HG02623 (cell line): ENCODE measurements around the gene MAN2A2.
"Not testable (repeated sequence)": the region's sequence is repeated elsewhere in the genome, so short reads cannot be mapped to it uniquely, and the experiment has no call there.

ENCODE experiments used
- ATAC-seq: cut with Tn5 transposase; IDR thresholded peaks from one replicate; pipeline ENCODE4 v1.9.1; 2021; ENCODE audit warnings: moderate library complexity; ENCODE audit not compliant: unreplicated experiment

The MAN2A2 gene

DNA sequence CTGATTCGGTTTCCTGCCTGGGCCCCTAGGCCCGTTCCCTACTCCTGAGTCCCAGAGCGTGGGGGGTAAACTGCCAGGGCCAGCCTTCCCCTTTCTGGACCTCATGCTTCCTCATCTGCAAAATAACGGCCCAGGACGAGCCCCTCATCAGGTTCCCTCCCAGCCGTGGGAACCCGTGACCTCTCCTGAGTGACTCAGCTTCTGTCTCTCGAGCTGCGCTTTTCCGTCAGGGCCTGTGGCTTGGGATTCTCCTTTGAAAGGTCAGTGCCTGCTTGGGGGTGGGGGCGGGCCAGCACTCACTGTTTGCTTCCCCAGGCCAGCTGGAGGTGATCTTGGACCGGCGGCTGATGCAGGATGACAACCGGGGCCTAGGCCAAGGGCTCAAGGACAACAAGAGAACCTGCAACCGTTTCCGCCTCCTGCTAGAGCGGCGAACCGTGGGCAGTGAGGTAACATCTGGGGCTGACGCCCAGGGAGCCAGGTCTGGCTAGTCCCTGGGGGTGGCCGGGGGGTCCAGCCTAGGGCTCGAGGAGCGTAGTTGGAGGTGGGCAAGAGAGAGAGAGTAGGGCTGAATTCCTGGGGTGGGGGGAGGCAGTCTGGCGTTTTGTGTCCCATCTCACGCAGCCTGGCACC is 12.8 kb downstream of the MAN2A2 start:
- no peak for ATAC-seq

GRCh38 chr15:90916461-90916860 is 13.4 kb downstream of the MAN2A2 start:
- ATAC-seq, result no peak

- ATAC-seq, result no peak
Measured at GRCh38 chr15:90917569-90917968, 14.5 kb downstream of the MAN2A2 start.

GRCh38 chr15:90918034-90918788 is 15.1 kb downstream of the MAN2A2 start:
- no peak for ATAC-seq

GRCh38 chr15:90918835-90919234 is 15.7 kb downstream of the MAN2A2 start:
- no peak for ATAC-seq

DNA sequence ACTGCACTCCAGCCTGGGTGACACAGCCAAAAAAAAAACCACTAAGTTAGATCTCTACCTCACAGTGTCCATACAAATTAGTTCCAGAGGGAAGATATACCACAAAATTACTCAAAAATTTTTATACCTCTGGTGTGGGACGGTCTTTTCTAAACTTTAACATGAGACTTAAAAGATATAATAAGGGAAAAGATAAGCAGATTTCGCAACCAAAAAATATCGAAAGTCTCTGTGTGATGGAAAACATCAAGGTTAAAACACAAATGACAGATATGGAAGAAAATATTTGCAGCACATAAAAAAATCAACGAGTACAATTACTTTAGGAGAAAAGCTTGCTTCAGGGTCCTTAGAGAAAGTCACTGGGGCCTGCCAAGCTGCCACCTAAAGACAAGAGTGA is 18.8 kb downstream of the MAN2A2 start:
- no peak for ATAC-seq

GRCh38 chr15:90922712-90923322 is 19.7 kb downstream of the MAN2A2 start:
- peak; percentile 76 for ATAC-seq

GRCh38 chr15:90924375-90924774 is 21.3 kb downstream of the MAN2A2 start:
- peak; percentile 59 for ATAC-seq

GRCh38 chr15:90926766-90927165 is 23.7 kb downstream of the MAN2A2 start:
- ATAC-seq, result not testable (repeated sequence)

DNA sequence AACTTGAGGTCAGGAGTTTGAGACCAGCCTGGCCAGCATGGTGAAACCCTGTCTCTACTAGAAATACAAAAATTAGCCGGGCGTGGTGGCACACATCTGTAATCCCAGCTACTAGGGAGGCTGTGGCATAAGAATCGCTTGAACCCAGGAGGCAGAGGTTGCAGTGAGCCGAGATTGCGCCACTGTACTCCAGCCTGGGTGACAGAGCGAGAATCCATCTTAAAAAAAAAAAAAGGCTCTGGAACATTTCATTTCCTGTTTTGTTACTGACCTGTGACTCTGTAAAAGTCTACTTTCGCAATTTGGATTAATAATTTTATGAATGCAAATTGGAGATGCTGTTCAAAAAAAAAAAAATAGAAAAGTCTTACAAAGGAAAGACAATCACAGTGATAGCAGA is 25.0 kb downstream of the MAN2A2 start:
- ATAC-seq, result not testable (repeated sequence)

- no peak for ATAC-seq
Measured at GRCh38 chr15:90929246-90930019, 26.3 kb downstream of the MAN2A2 start.

DNA sequence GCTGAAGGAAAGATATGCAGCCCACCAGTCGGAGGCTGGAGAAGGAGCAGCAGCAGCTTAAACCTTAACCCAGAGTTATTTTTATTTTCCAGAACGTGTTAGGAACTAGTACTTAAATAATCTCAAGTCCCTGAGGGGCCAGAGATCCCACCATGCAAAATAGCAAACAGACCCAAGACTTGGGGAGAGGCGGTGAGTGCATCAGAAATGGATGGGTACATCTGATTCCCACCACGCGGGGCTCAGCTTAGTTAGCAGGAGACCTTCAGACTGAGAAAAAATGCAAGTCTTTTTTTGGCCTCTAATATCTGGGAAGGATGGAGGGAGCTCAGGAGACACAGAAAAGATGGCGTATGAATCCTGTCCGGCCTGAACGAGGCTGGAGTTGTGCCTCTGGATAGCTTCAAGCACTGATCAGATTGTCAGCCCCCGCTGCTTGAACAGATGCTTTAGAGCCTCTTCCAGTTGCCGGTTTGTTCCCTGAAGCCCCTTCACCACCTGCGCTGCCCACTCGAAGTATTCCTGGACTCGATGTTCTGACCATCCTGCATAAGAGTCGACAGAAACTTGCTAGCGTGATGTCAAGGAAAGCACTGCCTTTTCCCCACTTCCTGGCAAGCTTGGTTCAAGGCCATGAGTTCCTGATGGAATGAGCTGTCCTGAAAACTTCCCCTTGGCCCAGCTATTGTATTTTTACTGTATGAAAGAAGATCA is 27.9 kb downstream of the MAN2A2 start:
- no peak for ATAC-seq

DNA sequence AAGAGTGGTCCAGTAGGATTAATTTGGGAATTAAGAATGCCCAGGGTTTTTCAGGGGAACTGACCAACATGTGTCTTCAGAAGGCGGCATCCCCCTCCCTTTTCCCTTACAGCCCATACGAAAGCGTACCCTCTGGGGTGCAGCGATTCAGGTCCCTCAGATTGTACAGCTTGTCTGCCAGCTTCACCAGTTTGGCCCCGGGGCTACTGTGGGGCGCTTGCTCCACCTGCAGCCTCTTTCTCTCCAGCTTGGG is 28.4 kb downstream of the MAN2A2 start:
- no peak for ATAC-seq

DNA sequence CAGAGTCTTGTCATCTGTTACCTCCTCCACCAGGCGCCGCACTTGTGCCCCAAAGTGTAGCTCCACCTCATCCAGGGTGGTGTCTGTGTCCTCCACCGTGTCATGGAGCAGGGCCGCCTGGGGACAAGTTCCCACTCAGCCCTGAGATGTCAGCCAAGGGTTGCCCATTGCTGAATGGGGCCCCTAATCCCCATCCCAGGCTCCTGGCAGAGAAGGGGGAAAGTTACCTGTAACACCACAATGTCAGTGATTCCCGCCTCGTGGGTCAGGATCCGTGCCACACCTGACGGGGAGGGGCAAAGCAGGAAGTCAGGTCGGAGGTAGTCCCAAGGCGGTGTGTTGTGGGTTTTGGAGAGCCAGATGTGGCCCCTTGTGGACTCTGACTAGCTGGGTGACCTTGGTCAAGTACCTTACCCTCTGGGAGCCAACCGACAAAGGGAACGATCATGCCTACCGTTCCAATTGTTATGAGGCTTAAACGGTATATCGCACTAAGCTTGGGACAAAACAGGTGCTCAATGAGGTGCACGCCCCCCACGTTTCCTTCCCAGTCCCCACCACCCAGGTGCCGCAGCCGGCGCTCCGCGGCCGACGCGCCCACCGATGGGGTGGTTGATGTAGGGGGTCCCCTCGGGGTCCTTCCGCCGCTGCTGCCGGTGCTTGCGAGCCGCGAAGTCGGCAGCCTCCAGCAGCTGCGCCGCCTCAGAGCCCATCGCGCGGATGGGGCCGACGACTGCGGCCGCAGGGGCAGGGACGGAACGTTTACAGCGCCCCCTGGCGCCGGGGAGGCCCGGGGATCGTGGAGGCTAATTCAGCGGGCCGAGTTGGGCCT is 28.9 kb downstream of the MAN2A2 start, which contains the start of gene HDDC3:
HDDC3 (minus strand) TSS at position 722 of the 832 bp plus-strand sequence; CDS start at position 713, 9 bp downstream.
- peak; percentile 37 for ATAC-seq

DNA sequence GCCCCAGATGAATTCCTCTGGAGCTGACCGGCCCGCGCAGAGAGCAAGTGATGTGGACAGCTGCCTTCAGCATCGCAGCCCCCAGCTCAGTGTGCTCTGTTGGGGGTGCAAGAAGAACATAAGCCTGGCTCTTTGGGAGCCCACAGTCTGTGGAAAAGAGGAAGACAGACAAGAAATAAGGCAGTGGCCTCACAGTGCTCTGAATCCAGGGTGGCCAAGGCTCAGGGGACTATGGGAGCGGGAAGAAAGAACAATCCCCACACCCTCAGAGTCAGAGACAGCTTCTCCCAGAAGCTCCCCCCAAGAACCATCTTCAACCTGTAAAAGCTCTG is 29.5 kb downstream of the MAN2A2 start:
- ATAC-seq, result no peak

DNA sequence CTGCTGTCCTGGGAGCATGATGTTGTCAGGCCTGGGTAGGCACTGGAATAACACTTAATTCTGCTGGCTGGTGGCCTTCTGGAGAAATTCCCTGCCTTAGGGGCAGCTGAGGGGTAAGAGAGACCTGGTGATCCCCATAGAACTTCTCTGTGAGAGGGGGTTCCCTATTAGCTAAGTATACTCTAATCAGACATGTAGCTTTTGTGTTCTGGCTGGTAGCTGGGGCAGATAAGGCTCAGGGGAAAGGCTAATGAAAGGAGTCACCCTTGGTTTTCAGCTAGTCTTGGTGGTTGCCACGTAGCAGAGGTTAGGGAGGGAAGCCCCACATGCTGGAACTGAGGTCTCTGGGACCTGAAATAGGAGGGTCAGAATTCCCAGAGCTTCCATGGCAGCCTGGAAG is 30.2 kb downstream of the MAN2A2 start:
- ATAC-seq, result no peak

GRCh38 chr15:90934256-90934948 is 31.3 kb downstream of the MAN2A2 start:
- no peak for ATAC-seq

GRCh38 chr15:90934949-90935751 is 32.0 kb downstream of the MAN2A2 start, which contains the start of gene UNC45A:
TSS of gene UNC45A (plus strand) at chr15:90935285. CDS start at chr15:90935325, 40 bp downstream.
- ATAC-seq, result peak; percentile 57

GRCh38 chr15:90936823-90937222 is 33.7 kb downstream of the MAN2A2 start:
- ATAC-seq, result no peak
